ENCODE data around the gene SORCS2.

DNA sequence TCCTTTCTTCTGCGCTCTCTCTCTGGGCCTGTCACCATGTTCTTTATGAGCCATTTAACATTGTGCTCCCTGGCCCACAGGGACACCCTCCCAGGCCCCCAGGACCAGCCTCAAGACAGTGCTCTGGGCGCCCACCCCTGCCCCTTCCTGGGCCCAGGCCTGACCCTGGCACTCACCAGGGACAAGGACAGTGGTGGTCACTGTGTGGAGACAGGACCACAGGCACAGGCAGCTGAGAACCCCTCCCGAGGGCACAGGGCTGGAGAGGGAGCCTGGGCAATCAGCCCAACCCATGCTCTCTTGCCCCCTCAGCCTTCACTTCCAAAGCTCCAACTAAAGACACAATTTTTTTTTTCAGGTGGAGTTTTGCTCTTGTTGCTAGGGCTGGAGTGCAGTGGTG lies 460.6 kb downstream of the SORCS2 start:
- TF ChIP-seq YY1 (IDR thresholded peaks at IDR 0.05; ENCODE audit: insufficient read depth, insufficient read length), result no peak
- TF ChIP-seq ZNF274 (IDR thresholded peaks at IDR 0.05; ENCODE audit: low read depth, low read length), result no peak
- TF ChIP-seq SUZ12 (IDR thresholded peaks at IDR 0.05; ENCODE audit: extremely low read depth, insufficient read depth, insufficient read length), result no peak
